Parathyroid adenoma (tissue), 2 donors: ENCODE data around the gene ZBTB20.

ENCODE experiments used
- H2AFZ ChIP-seq: fragments of 300-600 bp; sonication (generic); one replicate; pipeline ENCODE4 v1.7.0; 2017; ENCODE audit warnings: antibody characterized with exemption, mild to moderate bottlenecking
- H3K27ac ChIP-seq: fragments of 300-600 bp; sonication (generic); one replicate; pipeline ENCODE4 v1.7.0; 2017
- H3K27me3 ChIP-seq: fragments of 300-600 bp; sonication (generic); one replicate; pipeline ENCODE4 v1.7.0; 2017; ENCODE audit warnings: low read length; ENCODE audit not compliant: control insufficient read depth, insufficient read depth
- H3K36me3 ChIP-seq: fragments of 300-600 bp; sonication (generic); one replicate; pipeline ENCODE4 v1.7.0; 2017; ENCODE audit warnings: low read length; ENCODE audit not compliant: control insufficient read depth, insufficient read depth
- H3K4me1 ChIP-seq: fragments of 300-600 bp; sonication (generic); one replicate; pipeline ENCODE4 v1.7.0; 2017; ENCODE audit warnings: control low read depth
- H3K4me2 ChIP-seq: fragments of 300-600 bp; sonication (generic); one replicate; pipeline ENCODE4 v1.7.0; 2017; ENCODE audit warnings: low read length
- H3K4me3 ChIP-seq: fragments of 300-600 bp; sonication (generic); one replicate; pipeline ENCODE4 v1.7.0; 2017; ENCODE audit warnings: low read depth, low read length
- H3K79me2 ChIP-seq: fragments of 300-600 bp; sonication (generic); one replicate; pipeline ENCODE4 v1.7.0; 2017; ENCODE audit warnings: control low read depth
- H3K9ac ChIP-seq: fragments of 300-600 bp; sonication (generic); one replicate; pipeline ENCODE4 v1.7.0; 2017; ENCODE audit warnings: mild to moderate bottlenecking
- H3K9me3 ChIP-seq: fragments of 300-600 bp; sonication (generic); one replicate; pipeline ENCODE4 v1.7.0; 2017; ENCODE audit warnings: low read length; ENCODE audit not compliant: control insufficient read depth
- CTCF ChIP-seq: fragments of 300-600 bp; sonication (generic); IDR thresholded peaks from one replicate; pipeline ENCODE4 v1.7.0; 2017; ENCODE audit warnings: antibody characterized with exemption, mild to moderate bottlenecking
- donor health status: primary hyperparathyroidism.

The ZBTB20 gene

GRCh38 chr3:114562557-114562956, 584.5 kb downstream of the ZBTB20 start:
- Histone ChIP-seq H3K4me3 (no peak overlapping the region), H2AFZ (no peak overlapping the region), H3K9ac (no peak overlapping the region), H3K79me2 (no peaks in the 10 kb centered on the region), H3K4me2 (no peak overlapping the region), H3K27ac (no peak overlapping the region), H3K36me3 (no peaks in the 10 kb centered on the region), H3K4me1 (no peaks in the 10 kb centered on the region), H3K9me3 (no peaks in the 10 kb centered on the region), H3K27me3 (no peaks in the 10 kb centered on the region)
- no peak for TF ChIP-seq CTCF

DNA sequence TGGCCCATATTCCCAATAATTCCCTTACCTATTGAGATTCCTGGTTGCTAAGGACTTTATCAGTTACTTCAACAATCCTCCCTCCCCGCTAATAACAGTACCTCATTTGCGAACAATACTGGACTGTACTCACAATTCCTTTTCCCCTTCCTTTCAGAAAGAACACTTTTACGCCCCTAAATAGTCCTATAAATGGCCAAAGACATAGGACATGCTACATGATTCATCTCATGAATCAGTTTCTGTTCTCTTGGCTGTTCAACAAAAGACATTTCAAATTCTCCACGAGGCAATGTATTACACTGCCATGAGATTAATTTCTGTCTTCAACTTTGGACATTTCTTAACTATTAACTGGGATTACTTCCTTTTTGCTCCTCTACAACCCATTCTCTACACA, 588.8 kb downstream of the ZBTB20 start:
- H3K27me3 ChIP-seq: no peaks in the 10 kb centered on the region
- H3K4me3 ChIP-seq: no peak overlapping the region
- no peak overlapping the region for H3K27ac ChIP-seq
- no peaks in the 10 kb centered on the region for H3K36me3 ChIP-seq
- H3K4me1 ChIP-seq: no peaks in the 10 kb centered on the region
- H3K4me2 ChIP-seq: no peak overlapping the region
- H3K79me2 ChIP-seq: no peaks in the 10 kb centered on the region
- H2AFZ ChIP-seq: no peak overlapping the region
- no peak overlapping the region for H3K9ac ChIP-seq
- H3K9me3 ChIP-seq: no peaks in the 10 kb centered on the region
- TF ChIP-seq CTCF: no peak

GRCh38 chr3:114557791-114558190, 589.3 kb downstream of the ZBTB20 start:
- no peaks in the 10 kb centered on the region for H3K9me3 ChIP-seq
- no peaks in the 10 kb centered on the region for H3K4me1 ChIP-seq
- H3K4me3 ChIP-seq: no peak overlapping the region
- H2AFZ ChIP-seq: no peak overlapping the region
- TF ChIP-seq CTCF: no peak
- no peak overlapping the region for H3K27ac ChIP-seq
- H3K9ac ChIP-seq: no peak overlapping the region
- no peaks in the 10 kb centered on the region for H3K79me2 ChIP-seq
- H3K4me2 ChIP-seq: no peak overlapping the region
- no peaks in the 10 kb centered on the region for H3K36me3 ChIP-seq
- H3K27me3 ChIP-seq: no peaks in the 10 kb centered on the region

- Histone ChIP-seq H3K4me1 (no peaks in the 10 kb centered on the region), H3K4me2 (no peak overlapping the region), H3K9me3 (no peaks in the 10 kb centered on the region), H3K4me3 (no peak overlapping the region), H2AFZ (no peak overlapping the region), H3K27ac (no peak overlapping the region), H3K79me2 (no peaks in the 10 kb centered on the region), H3K27me3 (no peaks in the 10 kb centered on the region), H3K9ac (no peak overlapping the region), H3K36me3 (no peaks in the 10 kb centered on the region)
- no peak for TF ChIP-seq CTCF
Observed at GRCh38 chr3:114556657-114557213, 590.4 kb downstream of the ZBTB20 start.

DNA sequence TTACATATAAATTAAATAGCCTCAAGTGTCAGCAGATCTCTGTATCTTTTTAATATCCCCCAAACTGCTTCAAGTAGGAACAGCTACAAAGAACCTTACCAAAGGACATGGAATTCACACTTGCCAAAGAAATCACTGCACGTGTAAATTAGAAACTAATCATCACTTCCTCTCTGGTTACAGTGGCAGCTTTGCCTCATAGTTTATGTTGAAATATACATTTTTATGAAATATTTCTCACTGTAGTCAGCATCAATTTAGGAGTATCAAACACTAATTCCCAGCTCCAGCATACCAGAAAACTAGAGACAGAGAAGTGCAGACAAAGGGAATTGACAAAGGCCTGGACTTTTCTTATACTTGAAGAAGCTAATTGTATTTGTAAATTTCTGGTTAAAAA, 592.4 kb downstream of the ZBTB20 start:
- no peak overlapping the region for H3K9ac ChIP-seq
- no peaks in the 10 kb centered on the region for H3K79me2 ChIP-seq
- no peaks in the 10 kb centered on the region for H3K27me3 ChIP-seq
- H3K27ac ChIP-seq: no peak overlapping the region
- no peaks in the 10 kb centered on the region for H3K36me3 ChIP-seq
- no peak for TF ChIP-seq CTCF
- H3K4me2 ChIP-seq: no peak overlapping the region
- H2AFZ ChIP-seq: no peak overlapping the region
- no peak overlapping the region for H3K4me3 ChIP-seq
- no peaks in the 10 kb centered on the region for H3K4me1 ChIP-seq
- no peaks in the 10 kb centered on the region for H3K9me3 ChIP-seq
